ENCODE results near the gene LRIG3.
"Not testable (repeated sequence)": the region's sequence is repeated elsewhere in the genome, so short reads cannot be mapped to it uniquely, and the experiment has no call there.

Gene LRIG3

GRCh38 chr12:58860056-58860787, 60.1 kb downstream of the LRIG3 start:
- DNase-seq (ENCODE audit: low read depth) = no peak

DNA sequence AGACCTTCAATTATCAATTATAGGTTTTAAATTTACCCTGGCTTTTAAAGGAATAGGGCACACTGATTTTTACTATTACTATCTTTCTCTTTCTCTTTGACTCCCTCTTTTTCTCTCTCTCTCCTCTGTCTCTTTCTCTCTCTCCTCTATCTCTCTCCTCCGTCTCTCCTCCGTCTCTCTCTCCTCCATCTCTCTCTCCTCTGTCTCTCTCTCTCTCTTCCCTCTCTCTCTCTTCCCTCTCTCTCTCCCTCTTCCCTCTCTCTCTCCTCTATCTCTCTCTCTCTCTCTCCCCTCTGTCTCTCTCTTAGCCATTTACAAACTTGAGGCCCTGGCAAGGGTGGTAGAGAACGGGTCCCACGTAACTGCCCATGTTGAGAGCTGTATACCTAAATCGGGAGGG, 62.3 kb downstream of the LRIG3 start:
- DNase-seq (ENCODE audit: low read depth) = no peak

GRCh38 chr12:58857206-58857605, 63.1 kb downstream of the LRIG3 start:
- not testable (repeated sequence) for DNase-seq (ENCODE audit: low read depth)

DNA sequence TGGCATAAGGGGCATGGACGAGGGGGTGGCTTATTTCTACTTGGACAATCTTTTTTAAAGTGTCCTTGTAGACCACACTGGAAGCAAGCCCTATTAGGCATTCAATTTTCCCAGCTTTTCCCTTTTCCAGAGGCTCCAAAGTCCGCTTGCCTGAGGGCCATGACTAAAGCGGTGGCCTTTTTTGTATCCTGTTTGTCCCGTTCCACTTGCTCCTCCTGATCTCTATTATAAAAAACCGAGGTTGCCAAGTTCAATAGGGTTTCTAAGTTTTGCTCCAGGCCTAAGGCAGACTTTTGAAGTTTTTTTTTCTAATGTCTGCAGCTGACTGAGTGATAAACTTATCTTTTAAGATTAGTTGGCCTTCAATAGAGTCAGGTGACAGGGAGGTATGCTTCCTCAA, 64.7 kb downstream of the LRIG3 start:
- DNase-seq (ENCODE audit: low read depth) = not testable (repeated sequence)

- DNase-seq (ENCODE audit: low read depth) = no peak
Measured at GRCh38 chr12:58850826-58851225, 69.5 kb downstream of the LRIG3 start.

GRCh38 chr12:58847901-58848600, 72.3 kb downstream of the LRIG3 start:
- DNase-seq (ENCODE audit: low read depth) = no peak

GRCh38 chr12:58844161-58844560, 76.1 kb downstream of the LRIG3 start:
- no peak for DNase-seq (ENCODE audit: low read depth)

GRCh38 chr12:58841058-58841798, 79.1 kb downstream of the LRIG3 start:
- DNase-seq (ENCODE audit: low read depth) = no peak

DNA sequence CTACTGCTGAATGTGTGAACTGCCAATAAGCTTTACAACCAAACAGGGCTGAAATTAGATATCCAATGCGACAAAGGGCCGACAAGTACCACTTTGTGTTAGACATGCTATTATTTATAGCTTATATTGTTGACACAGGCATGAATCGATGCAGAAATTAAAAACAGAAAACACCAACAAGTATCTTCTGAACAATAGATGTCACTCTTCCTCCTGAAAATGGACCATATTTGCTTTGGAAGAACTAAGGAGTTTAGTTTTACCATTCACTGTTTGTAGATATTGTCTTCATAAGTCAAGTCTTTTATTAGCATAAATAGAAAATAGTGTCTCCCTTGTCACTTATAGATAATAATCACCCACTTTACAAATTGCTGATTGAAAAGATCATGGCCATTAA, 86.5 kb downstream of the LRIG3 start:
- no peak for DNase-seq (ENCODE audit: low read depth)

DNA sequence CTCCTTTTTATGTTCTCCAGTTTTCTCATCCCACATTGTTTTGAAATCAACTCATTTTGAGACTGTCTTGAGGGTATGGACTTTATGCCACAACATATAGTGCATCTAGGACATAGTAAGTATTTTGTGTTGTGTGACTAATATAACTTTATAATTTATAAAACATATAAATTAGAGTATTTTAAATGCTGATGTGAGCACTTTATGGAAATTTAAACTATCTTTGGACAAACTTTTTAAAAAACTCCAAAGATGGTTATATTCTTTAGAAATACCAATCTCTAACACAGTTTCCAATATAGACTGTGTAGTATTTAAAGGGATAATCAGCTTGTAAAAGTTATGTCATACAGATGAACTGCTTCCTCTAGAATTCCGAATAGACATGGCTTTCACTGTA, 87.4 kb downstream of the LRIG3 start:
- DNase-seq (ENCODE audit: low read depth) = no peak
